GM19452 (cell line): ENCODE data around the gene GUCY1A2.
"Not testable (repeated sequence)": the region's sequence is repeated elsewhere in the genome, so short reads cannot be mapped to it uniquely, and the experiment has no call there.

Source experiments
- ATAC-seq: cut with Tn5 transposase; IDR thresholded peaks from one replicate; pipeline ENCODE4 v1.9.1; 2021; ENCODE audit not compliant: unreplicated experiment

GUCY1A2 gene

GRCh38 chr11:106848526-106848925, 169.8 kb downstream of the GUCY1A2 start:
- ATAC-seq = no peak

DNA sequence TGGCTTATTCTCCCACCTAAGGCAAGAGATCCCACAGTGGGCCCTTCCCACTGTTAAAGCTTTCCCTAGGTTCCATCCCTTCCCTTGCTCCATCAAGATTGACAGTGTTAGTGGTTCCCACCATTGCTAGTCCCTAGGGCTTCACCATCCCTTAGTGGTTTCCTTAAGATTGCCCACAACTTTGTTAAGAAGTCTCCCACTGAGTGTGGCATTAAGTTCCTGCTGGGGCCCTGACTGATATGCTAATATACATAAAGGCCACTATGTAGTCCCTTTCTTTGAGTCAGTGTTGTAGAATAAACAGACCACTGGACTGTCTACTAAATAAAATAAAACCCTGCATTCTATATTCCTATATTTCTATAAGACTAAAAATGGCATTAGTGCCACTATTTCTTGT, 176.1 kb downstream of the GUCY1A2 start:
- ATAC-seq = no peak

GRCh38 chr11:106840947-106841346, 177.3 kb downstream of the GUCY1A2 start:
- ATAC-seq = no peak

DNA sequence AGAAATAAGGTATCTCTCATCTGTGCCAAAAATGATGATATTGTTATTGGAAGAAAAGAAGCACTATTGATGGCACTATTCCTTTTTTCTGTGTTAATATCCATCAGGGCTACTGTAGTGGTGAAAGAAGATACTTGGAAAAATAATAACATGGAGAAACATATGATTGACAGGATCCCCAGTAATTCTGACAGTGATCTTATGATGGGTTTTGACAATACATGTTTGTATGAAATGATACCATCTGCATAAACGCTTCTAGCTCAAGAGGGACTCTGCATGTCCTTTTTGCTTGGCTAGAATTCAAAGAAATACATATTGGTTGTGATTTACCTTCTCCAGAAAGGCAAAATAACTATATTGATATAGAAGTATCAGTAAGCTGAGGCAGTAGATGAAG, 178.1 kb downstream of the GUCY1A2 start:
- ATAC-seq = no peak

DNA sequence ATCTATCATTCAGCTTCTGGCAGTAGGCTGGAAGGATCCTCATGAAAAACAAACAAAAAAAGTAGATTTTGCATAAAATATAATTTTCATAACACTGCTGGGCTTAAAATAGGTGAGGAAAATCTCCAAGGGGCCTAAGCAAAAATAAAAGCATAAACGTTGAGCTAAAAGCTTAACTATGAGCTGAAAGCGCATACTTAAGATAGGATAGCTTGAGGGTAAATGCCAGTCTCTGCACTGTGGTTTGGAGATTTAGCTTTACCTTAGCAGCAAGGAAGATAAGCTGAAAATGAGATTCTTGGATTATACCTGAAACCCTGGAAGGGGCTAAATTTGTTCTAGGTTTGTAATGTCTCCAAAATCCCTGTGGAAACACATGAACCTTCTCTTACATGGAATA, 183.7 kb downstream of the GUCY1A2 start:
- no peak for ATAC-seq

DNA sequence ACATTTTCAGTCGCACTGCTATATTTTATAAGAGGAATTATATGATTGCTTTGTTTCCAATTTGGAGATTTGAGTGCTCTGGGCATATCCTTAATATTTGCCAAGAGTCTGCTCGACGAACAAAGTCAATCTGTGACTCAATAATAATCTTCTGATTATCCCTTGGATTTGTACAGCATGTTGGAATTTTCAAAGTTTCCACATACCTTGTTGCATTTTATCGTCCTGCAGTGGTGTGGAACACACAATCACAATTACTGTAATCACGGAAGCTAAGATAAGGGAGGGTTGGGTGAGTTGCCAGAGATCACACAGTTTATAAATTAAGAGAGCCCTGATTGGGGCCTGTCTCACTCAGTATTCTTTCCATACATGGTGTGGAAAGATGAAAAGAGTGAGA, 189.3 kb downstream of the GUCY1A2 start:
- ATAC-seq = no peak

DNA sequence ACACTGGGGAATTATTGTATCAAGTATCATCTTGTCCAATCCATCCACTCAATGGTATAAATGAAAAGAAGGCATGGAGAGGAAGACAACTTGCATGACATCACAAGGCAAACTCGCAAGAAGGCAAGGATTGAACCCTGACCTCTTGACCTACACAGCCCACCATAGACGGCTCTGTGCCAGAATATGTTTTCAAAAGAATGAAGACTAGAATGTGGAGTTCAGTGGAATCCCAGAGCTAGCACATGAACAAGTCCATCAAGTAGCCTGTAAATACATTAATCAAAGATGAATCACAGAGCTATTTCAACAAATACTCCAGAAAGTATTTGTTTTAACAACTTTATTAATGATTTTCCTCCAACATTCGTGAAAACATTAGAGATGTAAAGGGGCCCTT, 189.7 kb downstream of the GUCY1A2 start:
- ATAC-seq = no peak

- ATAC-seq = no peak
Measured at GRCh38 chr11:106827687-106828086, 190.6 kb downstream of the GUCY1A2 start.

GRCh38 chr11:106826558-106826957, 191.7 kb downstream of the GUCY1A2 start:
- not testable (repeated sequence) for ATAC-seq

- no peak for ATAC-seq
Measured at GRCh38 chr11:106821826-106822225, 196.4 kb downstream of the GUCY1A2 start.

GRCh38 chr11:106821291-106821690, 197.0 kb downstream of the GUCY1A2 start:
- no peak for ATAC-seq

GRCh38 chr11:106818443-106818842, 199.8 kb downstream of the GUCY1A2 start:
- no peak for ATAC-seq

GRCh38 chr11:106815209-106815608, 203.1 kb downstream of the GUCY1A2 start:
- ATAC-seq = no peak

DNA sequence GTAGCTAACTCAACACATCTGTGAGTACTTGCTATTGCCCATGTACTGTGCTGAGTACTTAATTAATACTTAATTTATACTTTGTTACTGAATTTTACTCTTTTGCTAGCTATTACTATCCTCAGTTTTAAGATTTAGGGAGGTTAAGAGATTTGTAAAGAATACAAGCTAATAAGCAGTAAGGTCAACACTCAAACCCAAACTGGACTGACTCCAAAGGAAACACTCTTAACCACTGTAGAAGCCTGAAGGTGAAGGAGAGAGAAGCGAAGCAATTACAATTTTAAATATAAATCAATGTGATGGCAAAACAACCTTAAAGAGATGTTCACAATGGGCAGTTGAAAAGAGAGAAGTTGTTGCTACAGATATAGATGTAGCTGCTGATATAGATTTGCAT, 204.5 kb downstream of the GUCY1A2 start:
- ATAC-seq = no peak

DNA sequence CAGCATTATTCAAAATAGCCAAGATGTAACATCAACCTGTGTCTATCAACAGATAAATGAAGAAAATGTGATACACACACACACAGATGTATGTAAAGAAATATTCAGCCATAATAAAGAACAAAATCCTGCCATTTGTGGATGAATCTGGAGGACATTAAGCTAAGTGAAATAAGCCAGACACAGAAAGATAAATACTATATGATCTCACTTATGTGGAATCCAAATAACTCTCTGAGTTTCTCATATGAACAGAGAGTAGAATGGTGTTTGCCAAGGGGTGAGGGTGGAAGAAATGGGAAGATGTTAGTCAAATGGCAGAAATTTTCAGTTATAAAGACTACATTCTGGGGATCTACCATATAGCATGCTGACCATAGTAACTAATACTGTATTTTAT, 224.2 kb downstream of the GUCY1A2 start:
- ATAC-seq = no peak

DNA sequence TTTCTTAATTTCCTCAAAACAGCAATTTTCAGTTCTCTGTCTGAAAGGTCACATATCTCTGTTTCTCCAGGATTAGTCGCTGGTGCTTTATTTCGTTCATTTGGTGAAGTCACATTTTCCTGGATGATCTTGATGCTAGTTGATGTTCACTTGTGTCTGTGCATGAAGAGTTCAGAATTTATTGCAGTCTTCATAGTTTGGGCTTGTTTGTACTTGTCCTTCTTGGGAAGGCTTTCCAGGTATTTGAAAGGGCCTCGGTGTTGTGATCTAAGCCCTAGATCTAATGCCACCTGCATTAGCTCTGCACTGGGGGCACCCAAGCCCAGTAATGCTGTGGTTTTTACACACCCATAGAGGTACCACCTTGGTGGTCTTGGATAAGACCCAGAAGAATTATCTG, 228.9 kb downstream of the GUCY1A2 start:
- no peak for ATAC-seq

GRCh38 chr11:106787454-106787853, 230.8 kb downstream of the GUCY1A2 start:
- no peak for ATAC-seq

DNA sequence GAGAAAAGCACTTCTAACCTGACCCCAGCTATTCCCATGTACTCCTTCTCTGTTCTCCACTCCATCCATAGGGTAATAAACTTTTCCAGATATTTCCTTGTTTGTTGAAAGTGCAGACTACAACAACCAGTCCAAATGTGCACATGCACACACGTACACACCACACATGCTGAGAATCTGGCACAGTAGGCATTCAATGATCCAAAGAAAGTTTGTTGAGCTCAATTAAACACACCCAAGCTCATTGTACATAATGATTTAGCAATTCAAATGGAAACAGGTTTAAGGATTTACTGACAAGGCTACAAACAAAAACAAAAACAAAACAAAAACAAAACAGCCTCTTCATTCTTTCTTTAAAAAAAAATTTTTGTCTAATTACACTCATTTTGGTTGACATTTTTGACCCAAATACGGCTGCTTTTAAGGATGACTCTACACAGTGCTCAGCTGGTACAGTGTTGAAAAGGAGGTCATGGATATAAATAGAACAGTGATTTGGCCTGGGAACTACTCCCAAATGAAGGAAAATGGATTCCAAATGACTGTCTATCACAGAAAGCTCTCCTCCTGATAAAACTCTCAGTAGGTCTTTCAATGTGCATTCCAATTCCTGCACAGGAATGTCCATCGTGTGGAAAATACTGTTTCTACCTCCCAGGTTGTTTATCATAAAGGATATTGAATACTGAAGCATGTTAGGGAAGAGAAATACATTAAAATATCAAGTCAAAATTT, 232.2 kb downstream of the GUCY1A2 start:
- no peak for ATAC-seq

- not testable (repeated sequence) for ATAC-seq
Measured at GRCh38 chr11:106777302-106777701, 241.0 kb downstream of the GUCY1A2 start.

DNA sequence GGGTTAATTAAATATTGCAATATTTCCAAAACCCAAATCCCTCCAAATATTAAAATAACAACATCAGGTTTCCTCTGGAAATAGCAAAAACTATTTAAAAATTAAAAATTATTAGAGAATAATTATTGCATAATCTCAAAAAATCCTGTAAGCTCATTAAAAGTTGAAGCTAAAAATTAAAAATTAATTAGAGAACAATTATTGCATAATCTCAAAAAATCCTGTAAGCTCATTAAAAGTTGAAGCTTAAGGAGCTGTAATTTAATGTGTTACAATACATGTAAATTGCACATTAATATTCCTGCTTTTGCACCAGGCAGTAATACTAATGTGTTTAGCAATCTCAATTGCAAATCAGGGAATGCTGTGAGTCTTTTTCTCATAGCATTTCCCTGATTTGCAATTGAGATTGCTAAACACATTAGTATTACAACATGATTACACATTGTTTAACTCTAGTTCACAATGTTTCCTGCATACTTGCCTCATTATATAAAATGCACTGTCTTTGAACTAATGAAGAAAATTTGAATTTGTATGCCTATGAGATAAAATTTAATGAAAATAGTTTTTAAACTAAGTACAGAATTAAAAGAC, 247.7 kb downstream of the GUCY1A2 start:
- no peak for ATAC-seq

GRCh38 chr11:106765469-106766258, 252.6 kb downstream of the GUCY1A2 start:
- no peak for ATAC-seq

GRCh38 chr11:106763501-106763900, 254.8 kb downstream of the GUCY1A2 start:
- no peak for ATAC-seq
